ENCODE measurements around the gene GZF1. TPM values are rescaled to one million over a fixed set of nuclear protein-coding genes. Genes with fewer than 3 reads are reported as not detected.

The GZF1 gene
- total and polyA plus RNA-seq, 12 donors, result 8.0 to 31.7 (median 18.7) TPM

GRCh38 chr20:23341073-23341472 lies 20.9 kb upstream of the GZF1 start:
- H3K4me1 ChIP-seq (replicated peaks in 1 of 2), result no peaks in the 10 kb centered on the region
- DNase-seq, result no peak
- no peak overlapping the region for H3K4me3 ChIP-seq
- no peaks in the 10 kb centered on the region for H3K9me3 ChIP-seq (replicated peaks in 1 of 3)
- WGBS, 4 donors, result 59 to 70% (median 66%) methylated on average over 2 of the region's 2 CpGs
- TF ChIP-seq POLR2A (IDR thresholded peaks at IDR 0.05), result no peak
- TF ChIP-seq, protein P1, sequence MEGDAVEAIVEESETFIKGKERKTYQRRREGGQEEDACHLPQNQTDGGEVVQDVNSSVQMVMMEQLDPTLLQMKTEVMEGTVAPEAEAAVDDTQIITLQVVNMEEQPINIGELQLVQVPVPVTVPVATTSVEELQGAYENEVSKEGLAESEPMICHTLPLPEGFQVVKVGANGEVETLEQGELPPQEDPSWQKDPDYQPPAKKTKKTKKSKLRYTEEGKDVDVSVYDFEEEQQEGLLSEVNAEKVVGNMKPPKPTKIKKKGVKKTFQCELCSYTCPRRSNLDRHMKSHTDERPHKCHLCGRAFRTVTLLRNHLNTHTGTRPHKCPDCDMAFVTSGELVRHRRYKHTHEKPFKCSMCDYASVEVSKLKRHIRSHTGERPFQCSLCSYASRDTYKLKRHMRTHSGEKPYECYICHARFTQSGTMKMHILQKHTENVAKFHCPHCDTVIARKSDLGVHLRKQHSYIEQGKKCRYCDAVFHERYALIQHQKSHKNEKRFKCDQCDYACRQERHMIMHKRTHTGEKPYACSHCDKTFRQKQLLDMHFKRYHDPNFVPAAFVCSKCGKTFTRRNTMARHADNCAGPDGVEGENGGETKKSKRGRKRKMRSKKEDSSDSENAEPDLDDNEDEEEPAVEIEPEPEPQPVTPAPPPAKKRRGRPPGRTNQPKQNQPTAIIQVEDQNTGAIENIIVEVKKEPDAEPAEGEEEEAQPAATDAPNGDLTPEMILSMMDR (IDR thresholded peaks at IDR 0.05), result no peak
- H3K27ac ChIP-seq, result no peak overlapping the region
- intact Hi-C loops (cut with DNase I), result loop anchor here in 1 of 2 donors (10.0 kb wide), 1 partner anchor 646 kb away; no protein-coding TSS in a partner anchor
- H3K36me3 ChIP-seq (replicated peaks in 1 of 2), result no peaks in the 10 kb centered on the region
- no peaks in the 10 kb centered on the region for H3K27me3 ChIP-seq

- no peaks in the 10 kb centered on the region for H3K36me3 ChIP-seq (replicated peaks in 1 of 2)
- DNase-seq, result no peak
- no peak for TF ChIP-seq POLR2A (IDR thresholded peaks at IDR 0.05)
- TF ChIP-seq, protein P1 (IDR thresholded peaks at IDR 0.05), result no peak
- no peak overlapping the region for H3K27ac ChIP-seq
- no peaks in the 10 kb centered on the region for H3K27me3 ChIP-seq
- H3K9me3 ChIP-seq (replicated peaks in 1 of 3), result no peaks in the 10 kb centered on the region
- intact Hi-C loops (cut with DNase I), result loop anchor here in 1 of 2 donors (10.0 kb wide), 1 partner anchor 649 kb away; no protein-coding TSS in a partner anchor
- 85 to 96% (median 91%) methylated on average over 1 of the region's 1 CpG for WGBS, 4 donors
- no peaks in the 10 kb centered on the region for H3K4me1 ChIP-seq (replicated peaks in 1 of 2)
- no peak overlapping the region for H3K4me3 ChIP-seq
Observed at GRCh38 chr20:23343590-23343989, 18.4 kb upstream of the GZF1 start.

DNA sequence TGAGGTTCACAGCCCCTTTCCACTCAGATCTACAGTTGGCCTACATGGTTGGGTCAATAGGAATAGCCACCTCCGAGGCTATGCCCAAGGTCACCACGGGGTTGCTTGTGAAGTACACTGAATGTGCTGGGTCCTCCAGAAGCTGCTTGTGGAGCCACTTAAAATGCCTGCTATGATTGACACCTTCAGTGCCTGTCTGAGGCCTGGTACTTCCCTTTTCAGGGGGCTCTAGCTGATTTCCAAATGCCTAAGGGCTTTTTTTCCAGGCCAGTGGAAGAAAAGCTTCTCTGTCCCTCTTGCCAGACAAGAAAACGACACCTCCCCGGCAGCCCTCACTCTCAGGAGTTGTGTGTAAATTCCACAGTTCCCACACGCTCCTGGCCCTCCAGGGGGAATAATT lies 17.6 kb upstream of the GZF1 start:
- Histone ChIP-seq H3K4me1 (replicated peaks in 1 of 2) (peaks cover 0 to 3% of the 10 kb centered on the region in 2 donors), H3K36me3 (replicated peaks in 1 of 2) (no peaks in the 10 kb centered on the region), H3K27ac (no peak overlapping the region), H3K4me3 (no peak overlapping the region), H3K9me3 (replicated peaks in 1 of 3) (no peaks in the 10 kb centered on the region), H3K27me3 (no peaks in the 10 kb centered on the region)
- no peak for TF ChIP-seq POLR2A (IDR thresholded peaks at IDR 0.05)
- TF ChIP-seq, protein P1 (IDR thresholded peaks at IDR 0.05), result no peak
- no peak for DNase-seq
- 61 to 80% (median 70%) methylated on average over 4 to 5 of the region's 5 CpGs for WGBS, 4 donors
- intact Hi-C loops (cut with DNase I), result loop anchor here in 1 of 2 donors (10.0 kb wide), 1 partner anchor 650 kb away; no protein-coding TSS in a partner anchor

- Histone ChIP-seq H3K9me3 (replicated peaks in 1 of 3) (no peaks in the 10 kb centered on the region), H3K27me3 (no peaks in the 10 kb centered on the region), H3K4me3 (no peak overlapping the region), H3K36me3 (replicated peaks in 1 of 2) (no peaks in the 10 kb centered on the region), H3K27ac (no peak overlapping the region), H3K4me1 (replicated peaks in 1 of 2) (peaks cover 0 to 7% of the 10 kb centered on the region in 2 donors)
- TF ChIP-seq POLR2A (IDR thresholded peaks at IDR 0.05), result no peak
- TF ChIP-seq, protein P1 (IDR thresholded peaks at IDR 0.05), result no peak
- DNase-seq, result no peak
- 80 to 89% (median 86%) methylated on average over 1 to 4 of the region's 4 CpGs for WGBS, 4 donors
- intact Hi-C loops (cut with DNase I), result loop anchor here (5.0 to 10.0 kb wide), 3 partner anchors 266 to 654 kb away; no protein-coding TSS in a partner anchor
Observed at GRCh38 chr20:23346002-23346401, 16.0 kb upstream of the GZF1 start.

All from adrenal gland (tissue), 12 donors.